Occipital lobe (tissue), 2 donors: ENCODE measurements around the gene IL17F. TPM values are rescaled to one million over a fixed set of nuclear protein-coding genes. Genes with fewer than 3 reads are reported as not detected.

ENCODE experiments used
- DNase-seq: peaks from one replicate; lab custom pipeline; 2025; lab: John Stamatoyannopoulos, UW
- total RNA-seq: library from RNA; depleted of rRNA; stranded (reverse); fragments of >200 nt; gene quantifications from one replicate; pipeline ENCODE4 v1.2.3, GENCODE V29; 2014

IL17F gene
- total RNA-seq, result not detected

DNA sequence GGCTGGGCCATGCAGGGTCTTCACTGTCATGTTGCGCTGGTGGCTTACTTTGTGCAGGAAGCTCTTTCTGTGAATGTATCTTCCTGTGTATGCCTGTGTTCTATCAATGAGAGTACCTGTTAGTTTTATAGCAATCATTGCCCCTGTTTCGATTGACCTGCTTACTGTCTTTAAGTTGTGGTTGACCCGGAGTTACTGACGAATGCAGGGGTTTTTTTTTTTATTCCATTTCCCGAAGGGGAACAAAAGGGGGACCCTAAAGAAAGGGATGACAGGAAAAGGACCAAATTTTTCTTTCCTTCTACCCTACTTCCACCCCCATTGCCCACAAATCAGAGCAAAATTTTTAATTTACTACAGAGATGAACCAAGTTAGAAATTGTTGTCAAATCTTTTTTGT lies at the start of gene IL17F:
Gene IL17F (minus strand): TSS at position 101 of the 400 bp plus-strand sequence. CDS start 71 bp downstream, at position 30.
- DNase-seq, result no peak

DNA sequence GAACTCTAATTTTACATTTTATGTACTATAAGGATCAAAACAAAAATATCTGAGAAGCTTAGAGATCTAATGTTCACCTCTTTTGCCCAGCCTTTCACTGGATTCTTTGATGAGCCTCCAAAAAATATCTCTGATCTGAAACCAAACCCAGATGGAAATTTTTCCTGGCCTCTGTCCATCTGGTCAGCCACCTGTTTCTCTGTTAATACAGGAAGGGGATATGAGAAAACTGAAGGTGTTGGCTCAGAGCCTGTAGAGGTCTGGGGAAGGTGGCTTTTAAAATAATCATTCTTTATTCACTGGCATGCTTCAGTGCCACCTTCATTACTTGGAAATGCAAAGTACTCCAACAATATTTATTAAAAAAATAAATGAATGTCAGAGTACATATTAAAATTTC lies 48.8 kb upstream of the IL17F start:
- no peak for DNase-seq

DNA sequence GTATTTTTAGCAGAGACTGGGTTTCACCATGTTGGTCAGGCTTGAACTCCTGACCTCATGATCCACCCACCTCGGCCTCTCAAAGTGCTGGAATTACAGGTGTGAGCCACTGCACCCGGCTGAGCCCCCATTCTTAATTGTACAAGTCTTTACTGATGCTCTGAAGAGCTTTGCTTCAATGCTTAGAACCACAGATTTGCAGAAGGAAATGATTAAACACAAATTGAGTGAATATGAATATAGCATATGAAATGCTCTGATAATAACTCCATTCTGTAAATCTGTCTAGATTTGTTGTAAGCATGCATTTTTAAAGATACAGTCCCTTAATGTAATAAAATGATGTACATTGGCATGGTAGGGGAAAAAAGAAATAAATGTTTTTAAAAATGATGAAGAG lies 44.5 kb upstream of the IL17F start:
- no peak for DNase-seq

DNA sequence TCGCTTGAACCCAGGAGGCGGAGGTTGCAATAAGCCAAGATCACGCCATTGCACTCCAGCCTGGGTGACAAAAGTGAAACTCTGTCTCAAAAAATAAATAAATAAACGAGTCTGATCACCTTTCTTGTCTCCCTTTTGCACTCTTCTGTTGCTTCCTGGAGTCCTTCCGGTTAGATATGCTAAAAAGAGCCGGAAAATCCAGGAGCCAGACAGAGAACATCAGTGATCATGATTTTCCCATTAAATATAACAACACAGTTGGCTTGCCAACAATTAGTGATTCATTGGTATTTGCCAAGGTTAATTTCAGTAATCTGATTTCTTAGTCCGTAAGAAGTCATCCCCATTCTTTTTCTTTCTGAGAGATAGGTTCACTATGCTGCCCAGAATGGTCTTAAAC lies 43.9 kb upstream of the IL17F start:
- DNase-seq, result no peak

DNA sequence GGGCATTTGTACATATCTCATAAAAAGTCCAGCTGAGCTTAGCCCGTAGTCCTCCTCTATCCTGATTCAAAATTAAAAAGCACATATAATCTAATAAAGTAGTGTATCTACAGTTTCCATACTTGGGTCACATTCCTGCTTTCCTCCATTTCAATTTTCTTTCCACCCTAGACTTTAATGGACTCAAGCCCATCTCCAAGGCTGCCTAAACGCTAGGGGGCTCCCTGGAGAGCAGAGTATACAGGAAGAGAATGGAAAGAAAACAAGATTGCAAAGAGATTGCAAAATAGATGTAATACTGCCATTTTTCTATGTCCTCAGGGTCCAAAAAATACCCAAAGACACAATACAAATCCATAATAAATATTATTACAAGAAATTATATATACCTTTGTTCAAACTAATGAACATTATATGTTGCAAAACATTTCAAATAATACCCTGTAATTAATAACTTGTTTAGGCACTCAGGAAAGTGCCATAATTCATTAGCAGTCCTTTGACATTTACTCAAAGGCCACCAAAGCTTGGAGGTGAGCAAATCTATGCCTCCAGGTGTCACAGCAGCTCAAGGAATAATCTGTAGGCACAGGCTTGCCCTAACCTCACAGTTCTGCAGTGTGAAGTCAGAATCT lies 42.6 kb upstream of the IL17F start:
- DNase-seq, result peak; percentile 50

DNA sequence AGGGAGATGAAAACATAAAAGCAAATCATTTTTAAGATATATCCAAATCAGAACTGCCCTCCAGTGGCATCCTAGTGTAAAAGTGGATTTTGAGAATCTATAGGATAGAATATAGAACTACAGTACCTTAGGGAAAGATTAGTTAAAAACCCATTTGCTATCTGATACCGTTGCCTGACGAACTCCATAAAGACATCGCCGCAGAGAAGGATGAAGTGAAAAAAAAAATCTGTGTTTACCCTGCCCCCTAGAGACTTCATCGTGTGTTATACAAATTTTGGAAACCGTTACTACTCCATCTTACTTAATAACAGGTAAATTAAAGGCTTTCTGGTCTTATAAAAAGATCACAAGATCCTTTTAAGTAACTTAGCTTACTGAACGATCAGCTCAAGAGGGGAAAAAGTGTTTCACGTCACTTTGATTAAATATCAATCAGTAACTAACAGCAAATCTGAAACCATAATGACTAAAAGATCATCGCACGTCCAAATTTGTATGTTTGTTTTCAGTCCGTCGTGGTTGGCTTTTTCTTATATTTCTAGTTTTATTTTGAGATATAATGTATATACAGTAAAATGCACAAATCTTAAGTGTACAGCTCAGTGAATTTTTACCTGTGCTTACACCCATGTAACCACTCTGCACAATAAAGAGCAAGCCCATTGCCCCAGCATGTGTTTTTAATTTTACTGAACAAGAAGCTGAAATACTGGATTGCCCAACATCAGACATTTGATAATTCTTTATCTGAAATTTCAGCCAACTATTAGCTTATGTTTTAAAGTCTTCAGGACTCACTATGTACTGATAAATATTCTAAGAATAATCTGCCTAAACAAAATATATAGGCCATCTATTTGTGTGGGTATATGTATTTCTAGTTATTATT lies 41.1 kb upstream of the IL17F start:
- no peak for DNase-seq

DNA sequence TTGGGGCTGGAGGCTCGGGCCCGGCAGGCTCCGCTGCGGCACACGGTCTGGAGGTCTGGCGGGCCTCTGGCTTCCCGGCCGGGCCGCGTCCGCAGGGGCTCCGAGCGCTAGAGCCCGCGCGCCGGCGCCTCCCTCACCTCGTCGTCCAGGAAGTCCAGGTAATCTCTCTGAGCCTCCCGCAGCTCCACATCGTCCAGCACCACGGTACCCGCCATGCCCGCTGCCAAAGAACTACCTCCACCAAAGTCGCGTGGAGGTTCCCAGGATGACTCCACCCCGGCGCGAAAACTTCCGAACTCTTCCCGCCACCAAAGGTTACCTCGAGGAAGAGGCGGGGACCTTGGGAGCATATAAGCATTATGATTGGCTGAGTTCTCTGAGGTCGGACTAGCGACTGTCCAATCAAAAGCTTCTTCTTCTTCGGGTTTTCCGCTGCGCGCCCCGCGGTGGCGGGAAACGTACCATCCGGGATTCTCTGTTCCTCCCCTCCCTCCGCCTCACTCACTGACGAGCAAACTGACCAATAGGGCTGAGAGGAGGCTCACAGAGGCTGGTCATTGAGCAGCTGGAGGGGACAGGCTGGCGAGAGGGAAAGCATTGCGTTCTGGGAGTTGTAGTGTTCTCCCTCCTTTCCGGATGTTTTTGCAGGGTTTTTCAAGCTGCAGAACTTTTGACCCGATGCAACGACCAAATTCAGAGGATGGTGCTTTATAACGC lies 40.3 kb upstream of the IL17F start, which contains the start of gene MCM3:
Gene MCM3 (minus strand): TSS at position 283 of the 717 bp plus-strand sequence. CDS start 68 bp downstream, at position 215.
- DNase-seq, result peak; percentile 98

GRCh38 chr6:52284131-52284459 lies 39.8 kb upstream of the IL17F start:
- DNase-seq, result no peak

DNA sequence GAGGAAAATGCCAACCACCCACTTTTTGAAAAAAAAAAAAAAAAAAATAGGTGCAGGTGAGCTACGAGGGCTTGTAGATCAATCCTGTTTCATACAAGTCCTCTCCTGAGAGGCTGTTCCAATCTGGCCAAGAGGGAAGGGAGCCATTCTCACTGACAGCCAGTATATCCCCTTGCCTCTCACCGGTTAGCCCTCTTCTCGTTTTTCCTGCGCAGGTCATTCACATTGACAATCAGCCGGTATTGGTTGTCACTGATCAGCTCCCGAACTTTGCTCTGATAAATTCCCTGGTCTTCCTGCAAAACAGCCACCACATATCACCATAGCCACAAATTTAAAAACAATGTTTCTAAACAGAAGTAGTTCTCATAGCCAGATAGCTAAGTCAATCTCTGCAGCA lies 38.8 kb upstream of the IL17F start:
- no peak for DNase-seq

- DNase-seq, result no peak
Observed at GRCh38 chr6:52276130-52276529, 31.8 kb upstream of the IL17F start.

DNA sequence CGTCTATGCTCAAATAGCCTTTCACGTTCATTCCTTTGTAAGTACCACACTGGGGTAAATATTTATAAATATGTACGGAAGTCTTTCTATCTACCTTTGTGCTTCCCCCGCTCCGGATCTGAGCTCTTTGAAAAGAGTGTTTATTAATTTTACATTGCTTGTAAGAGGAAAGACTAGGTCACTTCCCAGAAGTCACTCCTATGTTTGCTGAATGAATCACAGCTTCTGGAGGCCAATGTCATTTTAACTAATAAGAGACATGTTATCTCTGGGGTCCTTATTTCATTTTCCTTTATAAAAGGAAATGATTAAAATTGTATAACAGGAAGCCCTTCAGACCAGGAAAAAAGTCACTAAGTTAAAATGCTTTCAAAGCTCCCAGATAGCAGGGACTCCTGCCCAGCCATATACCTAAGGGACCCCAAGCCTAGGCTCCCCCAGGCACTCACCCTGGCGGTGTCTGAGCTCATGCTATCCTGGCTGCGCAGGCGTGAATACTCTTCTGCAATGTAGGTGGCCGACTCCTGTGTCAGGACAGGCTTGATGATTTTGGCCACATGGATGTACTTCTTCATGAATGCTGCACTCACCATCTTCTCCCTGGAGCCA lies 27.7 kb upstream of the IL17F start:
- DNase-seq, result no peak

DNA sequence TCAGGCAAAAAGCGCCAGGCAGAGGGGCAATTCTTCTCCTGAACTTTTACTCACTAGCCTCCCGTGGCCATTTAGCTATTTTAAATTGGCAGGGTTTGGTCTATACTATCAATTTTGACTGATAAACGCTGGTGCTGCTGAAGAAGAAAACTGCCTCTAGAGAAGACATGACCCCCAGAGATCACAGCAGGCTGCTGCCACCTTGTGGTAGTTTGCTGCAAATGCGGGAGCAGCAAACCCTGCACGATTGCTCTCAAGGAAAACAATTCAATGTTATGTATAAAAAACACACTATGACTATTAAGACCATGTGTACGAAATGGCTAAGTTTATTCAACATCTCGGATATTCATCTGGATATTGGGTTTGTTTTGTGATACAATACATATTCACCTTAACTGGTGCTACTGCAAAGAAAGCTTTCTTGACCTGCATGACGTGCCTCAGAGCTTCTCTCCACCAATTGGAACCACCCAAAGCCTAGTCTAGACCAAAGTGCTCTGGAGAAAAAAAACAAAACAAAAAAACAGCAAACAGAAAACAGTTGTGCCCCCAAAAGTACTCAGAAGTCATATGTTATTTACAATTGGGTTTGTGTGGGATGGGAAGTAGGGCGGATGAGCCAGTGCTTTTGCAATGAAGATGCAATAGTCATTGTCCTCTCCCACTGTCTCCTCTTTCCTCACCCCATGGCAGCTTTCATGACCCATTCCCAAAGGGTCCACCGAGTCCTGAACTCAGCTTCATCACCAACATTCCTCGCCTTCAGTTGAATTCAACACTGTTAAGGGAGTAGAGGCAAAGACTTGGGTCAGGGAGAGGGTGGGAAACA lies 19.6 kb upstream of the IL17F start:
- peak; percentile 21 for DNase-seq

GRCh38 chr6:52262620-52263344 lies 18.5 kb upstream of the IL17F start:
- DNase-seq, result no peak

GRCh38 chr6:52261229-52261628 lies 16.9 kb upstream of the IL17F start:
- DNase-seq, result no peak

DNA sequence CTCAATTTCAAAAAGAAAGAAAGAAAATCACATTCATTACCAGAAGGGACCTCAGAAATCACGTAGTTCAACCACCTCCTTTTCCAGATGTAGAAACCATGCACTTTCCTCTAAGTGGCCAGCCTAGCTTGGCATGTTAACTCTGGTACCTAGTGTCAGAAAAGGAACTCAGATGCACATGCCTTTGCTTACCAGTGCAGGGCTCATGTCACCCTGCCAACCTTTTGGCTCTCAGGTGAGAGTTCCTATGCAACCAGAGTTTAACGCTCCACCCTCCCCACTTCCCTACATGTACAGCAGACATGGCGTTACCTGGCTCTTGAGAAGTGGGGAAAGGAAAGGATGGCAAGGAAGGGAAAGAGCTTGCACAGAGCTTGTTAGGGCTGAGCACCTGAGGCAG lies 16.3 kb upstream of the IL17F start:
- no peak for DNase-seq

DNA sequence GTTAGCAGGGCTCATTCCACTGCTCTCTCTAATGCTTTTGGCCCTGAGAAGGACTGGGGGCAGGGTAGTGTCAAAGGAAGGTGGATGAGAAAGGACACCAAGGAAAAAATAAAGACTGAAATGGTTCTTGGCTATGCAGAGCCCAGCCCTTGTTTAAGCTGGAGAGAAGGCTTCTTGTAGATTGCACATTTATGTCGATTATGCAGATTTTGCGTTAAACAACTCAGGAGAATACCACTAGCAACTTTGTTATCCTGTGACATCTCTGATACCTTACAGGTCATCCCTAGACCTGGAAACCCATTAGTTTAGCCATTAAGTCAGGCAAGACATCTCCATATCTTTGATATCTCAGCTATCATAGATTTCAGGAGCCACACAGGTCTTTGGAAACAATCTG lies 11.1 kb upstream of the IL17F start:
- no peak for DNase-seq

- no peak for DNase-seq
Observed at GRCh38 chr6:52254731-52255378, 10.6 kb upstream of the IL17F start.

- no peak for DNase-seq
Observed at GRCh38 chr6:52253494-52253893, 9.2 kb upstream of the IL17F start.

- no peak for DNase-seq
Observed at GRCh38 chr6:52251113-52251512, 6.8 kb upstream of the IL17F start.

GRCh38 chr6:52249078-52249477 lies 4.8 kb upstream of the IL17F start:
- DNase-seq, result no peak
